MM.1S (cell line): ENCODE data around the gene KRTAP8-1.

Source experiments
- DNase-seq: peaks from one replicate; pipeline ENCODE4 v3.0.0-alpha.2; 2015
- H2AFZ ChIP-seq: fragments of 300-600 bp; sonication (generic); 2 replicates; pipeline ENCODE4 v1.6.0; 2016; ENCODE audit warnings: antibody characterized with exemption, low read length
- H3F3A ChIP-seq: fragments of 300-600 bp; sonication (generic); 2 replicates; pipeline ENCODE4 v1.6.1; 2016; ENCODE audit warnings: mild to moderate bottlenecking, antibody characterized with exemption, low read length, moderate library complexity, mixed read lengths; ENCODE audit not compliant: insufficient read depth
- H3K27ac ChIP-seq: fragments of 300-600 bp; sonication (generic); 2 replicates; pipeline ENCODE4 v1.5.1; 2016; ENCODE audit warnings: mild to moderate bottlenecking, low read length
- H3K27me3 ChIP-seq: fragments of 300-600 bp; sonication (generic); replicated peaks from 2 replicates; pipeline ENCODE4 v1.6.0; 2016; ENCODE audit warnings: low read length; ENCODE audit not compliant: insufficient read depth
- H3K36me3 ChIP-seq: fragments of 300-600 bp; sonication (generic); replicated peaks from 2 replicates; pipeline ENCODE4 v1.6.1; 2016; ENCODE audit warnings: mild to moderate bottlenecking, low read length, mixed read lengths; ENCODE audit not compliant: insufficient read depth
- H3K4me1 ChIP-seq: fragments of 300-600 bp; sonication (generic); 2 replicates; pipeline ENCODE4 v1.6.1; 2016; ENCODE audit warnings: low read length, mixed read lengths
- H3K4me2 ChIP-seq: fragments of 300-600 bp; sonication (generic); 2 replicates; pipeline ENCODE4 v1.6.0; 2016; ENCODE audit warnings: low read depth, low read length
- H3K4me3 ChIP-seq: fragments of 300-600 bp; sonication (generic); 2 replicates; pipeline ENCODE4 v1.5.1; 2016; ENCODE audit warnings: low read length, mixed read lengths
- H3K79me2 ChIP-seq: fragments of 300-600 bp; sonication (generic); 2 replicates; pipeline ENCODE4 v1.6.1; 2016; ENCODE audit warnings: mixed run types, low read length, mixed read lengths
- H3K9ac ChIP-seq: fragments of 300-600 bp; sonication (generic); 2 replicates; pipeline ENCODE4 v1.6.1; 2016; ENCODE audit warnings: low read length, mixed read lengths
- H3K9me2 ChIP-seq: fragments of 300-600 bp; sonication (generic); replicated peaks from 2 replicates; pipeline ENCODE4 v1.6.1; 2016; ENCODE audit warnings: mild to moderate bottlenecking, low read length, mixed read lengths; ENCODE audit not compliant: insufficient read depth
- H3K9me3 ChIP-seq: fragments of 300-600 bp; sonication (generic); replicated peaks from 2 replicates; pipeline ENCODE4 v1.6.1; 2016; ENCODE audit warnings: mild to moderate bottlenecking, low read length, mixed read lengths; ENCODE audit not compliant: insufficient read depth
- H4K20me1 ChIP-seq: fragments of 300-600 bp; sonication (generic); 2 replicates; pipeline ENCODE4 v1.6.1; 2016; ENCODE audit warnings: mild to moderate bottlenecking, low read length, moderate library complexity, mixed read lengths; ENCODE audit not compliant: insufficient read depth
- CTCF ChIP-seq: fragments of 300-600 bp; sonication (generic); IDR thresholded peaks from 2 replicates; pipeline ENCODE4 v1.5.1; 2016; ENCODE audit warnings: antibody characterized with exemption, low read length, mixed read lengths
- EZH2 ChIP-seq: fragments of 300-600 bp; sonication (generic); optimal IDR thresholded peaks from 2 replicates; pipeline ENCODE3; 2017; ENCODE audit warnings: low read depth, mild to moderate bottlenecking, antibody characterized with exemption, low read length, mixed read lengths
- EZH2phosphoT487 ChIP-seq: fragments of 300-600 bp; sonication (generic); IDR thresholded peaks from 2 replicates; pipeline ENCODE4 v1.6.1; 2018; ENCODE audit warnings: antibody characterized with exemption, low read length

The KRTAP8-1 gene

DNA sequence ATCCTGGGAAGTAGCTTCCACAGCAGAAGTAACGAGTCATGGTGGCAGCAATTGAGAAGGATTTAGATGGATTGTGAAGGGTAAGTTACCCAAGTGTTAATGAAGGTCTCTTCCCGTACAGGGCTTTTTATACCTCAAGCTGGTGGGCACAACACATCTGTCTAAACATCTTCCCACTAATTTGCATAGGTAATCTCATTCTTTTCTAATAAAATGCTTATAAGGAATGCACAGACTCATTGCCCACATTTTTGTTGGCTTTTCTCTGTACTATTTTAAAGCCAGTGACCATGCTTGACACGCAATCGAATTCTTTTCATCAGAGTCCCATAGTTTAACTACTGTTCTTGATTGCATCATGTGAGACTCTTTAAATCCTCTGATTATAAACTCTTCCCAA lies 16.6 kb upstream of the KRTAP8-1 start, which contains the start of gene KRTAP7-1:
Gene KRTAP7-1 (minus strand): TSS at position 101 of the 400 bp plus-strand sequence. CDS start 61 bp downstream, at position 40.
- H3K27me3 ChIP-seq: no peaks in the 10 kb centered on the region
- no peaks in the 10 kb centered on the region for H3F3A ChIP-seq
- no peaks in the 10 kb centered on the region for H3K79me2 ChIP-seq
- H3K9me2 ChIP-seq: no peaks in the 10 kb centered on the region
- no peak within 1 kb of the TSS for H3K27ac ChIP-seq
- no peak for DNase-seq
- H3K36me3 ChIP-seq: no peaks in the 10 kb centered on the region
- no peaks in the 10 kb centered on the region for H3K9me3 ChIP-seq
- no peaks in the 10 kb centered on the region; the same call in 1 of the 2 replicates for H3K4me1 ChIP-seq
- H3K9ac ChIP-seq: no peak within 1 kb of the TSS
- no peaks in the 10 kb centered on the region for H4K20me1 ChIP-seq
- no peak within 1 kb of the TSS for H3K4me3 ChIP-seq
- TF ChIP-seq EZH2: no peak
- TF ChIP-seq EZH2phosphoT487: no peak
- no peak for TF ChIP-seq CTCF
- no peak within 1 kb of the TSS for H3K4me2 ChIP-seq
- no peak within 1 kb of the TSS for H2AFZ ChIP-seq

DNA sequence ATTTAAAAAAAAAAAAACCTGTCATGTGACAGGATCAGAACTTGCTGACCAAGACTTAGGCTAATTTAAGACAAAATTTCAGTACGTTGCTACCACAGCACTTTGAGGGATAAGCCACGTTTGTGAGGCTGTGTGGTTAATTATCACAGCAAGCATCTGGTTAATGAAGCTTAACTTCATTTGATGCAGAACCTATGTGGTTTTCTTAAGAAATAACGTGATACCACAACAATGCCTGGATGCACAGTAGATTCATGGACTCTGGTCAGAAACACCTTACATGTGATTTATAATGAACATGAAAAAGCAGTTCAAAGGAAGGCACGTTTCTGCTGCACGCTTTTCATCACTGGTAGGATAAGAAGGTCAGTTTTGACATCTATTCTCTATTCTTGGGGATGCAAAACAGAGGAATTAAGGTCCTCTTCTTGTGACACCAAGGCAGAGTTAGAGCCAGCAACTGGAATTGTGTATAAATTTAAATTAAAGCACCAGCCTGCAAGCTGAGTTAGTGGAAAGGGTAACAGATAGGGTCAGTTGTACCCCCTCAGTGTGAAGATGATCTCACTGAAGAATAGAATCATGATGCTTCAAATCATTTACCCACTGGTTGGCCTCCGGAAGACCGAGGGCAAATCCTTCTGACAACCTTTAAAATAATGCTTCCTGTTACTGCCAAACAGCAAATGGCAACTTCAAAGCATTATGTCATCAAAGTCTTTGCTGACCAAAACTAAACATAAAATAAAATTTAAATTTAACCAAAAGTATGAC lies 6.0 kb upstream of the KRTAP8-1 start:
- peak overlapping the region; percentile 22; the same call in 1 of the 2 replicates for H3K9ac ChIP-seq
- peak; percentile 97 for DNase-seq

GRCh38 chr21:30800605-30801004 lies 12.5 kb downstream of the KRTAP8-1 start:
- no peaks in the 10 kb centered on the region for H3K79me2 ChIP-seq
- H3F3A ChIP-seq: no peaks in the 10 kb centered on the region
- DNase-seq: no peak
- no peak overlapping the region for H3K9ac ChIP-seq
- no peak overlapping the region for H3K4me3 ChIP-seq
- H2AFZ ChIP-seq: no peak overlapping the region
- H3K4me2 ChIP-seq: no peak overlapping the region
- TF ChIP-seq EZH2: no peak
- TF ChIP-seq CTCF: no peak
- TF ChIP-seq EZH2phosphoT487: no peak
- H3K36me3 ChIP-seq: no peaks in the 10 kb centered on the region
- no peaks in the 10 kb centered on the region for H3K9me2 ChIP-seq
- H3K27ac ChIP-seq: no peak overlapping the region
- no peaks in the 10 kb centered on the region for H3K27me3 ChIP-seq
- H3K9me3 ChIP-seq: no peaks in the 10 kb centered on the region
- no peaks in the 10 kb centered on the region for H3K4me1 ChIP-seq
- no peaks in the 10 kb centered on the region for H4K20me1 ChIP-seq

More for the DNA sequence above, 6.0 kb upstream of the KRTAP8-1 start:
- peak overlapping the region; percentile 79 for H3K27ac ChIP-seq
- no peaks in the 10 kb centered on the region for H3K9me2 ChIP-seq
- peaks cover 23% of the 10 kb centered on the region for H3K4me1 ChIP-seq
- no peak for TF ChIP-seq EZH2phosphoT487
- H3K36me3 ChIP-seq: no peaks in the 10 kb centered on the region
- no peaks in the 10 kb centered on the region for H3K79me2 ChIP-seq
- no peaks in the 10 kb centered on the region for H4K20me1 ChIP-seq
- H3K4me3 ChIP-seq: no peak overlapping the region
- H3K9me3 ChIP-seq: no peaks in the 10 kb centered on the region
- peak overlapping the region; percentile 40 for H3K4me2 ChIP-seq
- H3F3A ChIP-seq: peaks cover 13% of the 10 kb centered on the region
- H3K27me3 ChIP-seq: no peaks in the 10 kb centered on the region
- H2AFZ ChIP-seq: peak overlapping the region; percentile 35; the same call in 1 of the 2 replicates
